ENCODE data around the gene ASPSCR1.

Gene ASPSCR1

GRCh38 chr17:82024859-82025258 lies 47.4 kb downstream of the ASPSCR1 start:
- TF ChIP-seq ZFX (IDR thresholded peaks at IDR 0.05), result no peak
- no peak for TF ChIP-seq CTCF (conservative IDR thresholded peaks at IDR 0.05)
- peak overlapping the region; percentile 99; the same call in 1 of the 2 replicates for H3K27ac ChIP-seq

GRCh38 chr17:82025401-82026107 lies 48.1 kb downstream of the ASPSCR1 start:
- TF ChIP-seq ZFX (IDR thresholded peaks at IDR 0.05), result no peak
- no peak for TF ChIP-seq CTCF (conservative IDR thresholded peaks at IDR 0.05)
- no peak overlapping the region; the same call in 1 of the 2 replicates for H3K27ac ChIP-seq

- no peak overlapping the region; the same call in 1 of the 2 replicates for H3K27ac ChIP-seq
- TF ChIP-seq CTCF (conservative IDR thresholded peaks at IDR 0.05) (no peak), ZFX (IDR thresholded peaks at IDR 0.05) (no peak)
Measured at GRCh38 chr17:82028246-82028645, 50.8 kb downstream of the ASPSCR1 start.

- TF ChIP-seq ZFX (IDR thresholded peaks at IDR 0.05), result no peak
- no peak for TF ChIP-seq CTCF (conservative IDR thresholded peaks at IDR 0.05)
- peak overlapping the region; percentile 97 for H3K27ac ChIP-seq
Measured at GRCh38 chr17:82028966-82029365, 51.5 kb downstream of the ASPSCR1 start.

- H3K27ac ChIP-seq, result peak overlapping the region; percentile 97
- no peak for TF ChIP-seq ZFX (IDR thresholded peaks at IDR 0.05)
- TF ChIP-seq CTCF (conservative IDR thresholded peaks at IDR 0.05), result no peak
Measured at GRCh38 chr17:82029391-82029790, 52.0 kb downstream of the ASPSCR1 start.

- H3K27ac ChIP-seq, result peak overlapping the region; percentile 97
- no peak for TF ChIP-seq CTCF (conservative IDR thresholded peaks at IDR 0.05)
- no peak for TF ChIP-seq ZFX (IDR thresholded peaks at IDR 0.05)
Measured at GRCh38 chr17:82029990-82030469, 52.6 kb downstream of the ASPSCR1 start.

GRCh38 chr17:82030470-82031302 lies 53.3 kb downstream of the ASPSCR1 start:
- TF ChIP-seq CTCF (conservative IDR thresholded peaks at IDR 0.05) (peak; percentile 90), ZFX (IDR thresholded peaks at IDR 0.05) (no peak; the same call in 1 of the 2 replicates)
- H3K27ac ChIP-seq, result peak overlapping the region; percentile 97

Measured in C4-2B (cell line).